NCI-H2171 (cell line): ENCODE data around the gene SFN.
"Not testable (repeated sequence)": the region's sequence is repeated elsewhere in the genome, so short reads cannot be mapped to it uniquely, and the experiment has no call there.

Experiments
- DNase-seq: peaks from one replicate; lab custom pipeline; 2025; lab: John Stamatoyannopoulos, UW

Gene SFN

GRCh38 chr1:26839339-26839722, 23.6 kb upstream of the SFN start:
- DNase-seq = no peak

GRCh38 chr1:26839779-26840178, 23.2 kb upstream of the SFN start:
- DNase-seq = no peak

- DNase-seq = no peak
These were observed 18.3 kb upstream of the SFN start for GRCh38 chr1:26844424-26845196.

GRCh38 chr1:26847826-26848225, 15.1 kb upstream of the SFN start:
- not testable (repeated sequence) for DNase-seq

- no peak for DNase-seq
These were observed 14.4 kb upstream of the SFN start for GRCh38 chr1:26848499-26848898.

GRCh38 chr1:26848941-26849774, 13.8 kb upstream of the SFN start:
- DNase-seq = no peak

GRCh38 chr1:26851106-26851684, 11.8 kb upstream of the SFN start:
- no peak for DNase-seq

- DNase-seq = no peak
These were observed 10.2 kb upstream of the SFN start for GRCh38 chr1:26852701-26853100.

- peak; percentile 66 for DNase-seq
These were observed 9.8 kb upstream of the SFN start for GRCh38 chr1:26853156-26853555.

- DNase-seq = no peak
These were observed 9.3 kb upstream of the SFN start for GRCh38 chr1:26853600-26853999.

GRCh38 chr1:26854906-26855305, 8.0 kb upstream of the SFN start:
- DNase-seq = peak; percentile 78

GRCh38 chr1:26855636-26856035, 7.3 kb upstream of the SFN start:
- DNase-seq = no peak

- no peak for DNase-seq
These were observed 6.8 kb upstream of the SFN start for GRCh38 chr1:26856181-26856580.

GRCh38 chr1:26856604-26857469, 6.1 kb upstream of the SFN start:
- DNase-seq = no peak

GRCh38 chr1:26857473-26858060, 5.4 kb upstream of the SFN start:
- peak; percentile 67 for DNase-seq

GRCh38 chr1:26858160-26858559, 4.8 kb upstream of the SFN start:
- DNase-seq = peak; percentile 71

GRCh38 chr1:26858891-26859640, 3.9 kb upstream of the SFN start:
- DNase-seq = no peak

GRCh38 chr1:26861286-26861701, 1.7 kb upstream of the SFN start:
- DNase-seq = no peak

GRCh38 chr1:26861889-26862378, 1.0 kb upstream of the SFN start:
- DNase-seq = no peak

GRCh38 chr1:26863685-26864077, 732 bp downstream of the SFN start:
- no peak for DNase-seq
